Parathyroid adenoma (tissue), 2 donors: ENCODE results near the gene FOLR1.
A peak's percentile ranks its signal among the peaks of the same experiment; 100 is the strongest.

Source experiments
- H2AFZ ChIP-seq: fragments of 300-600 bp; sonication (generic); one replicate; pipeline ENCODE4 v1.7.0; 2017; ENCODE audit warnings: antibody characterized with exemption, mild to moderate bottlenecking
- H3K27ac ChIP-seq: fragments of 300-600 bp; sonication (generic); one replicate; pipeline ENCODE4 v1.7.0; 2017
- H3K27me3 ChIP-seq: fragments of 300-600 bp; sonication (generic); one replicate; pipeline ENCODE4 v1.7.0; 2017; ENCODE audit warnings: low read length; ENCODE audit not compliant: control insufficient read depth, insufficient read depth
- H3K36me3 ChIP-seq: fragments of 300-600 bp; sonication (generic); one replicate; pipeline ENCODE4 v1.7.0; 2017; ENCODE audit warnings: low read length; ENCODE audit not compliant: control insufficient read depth, insufficient read depth
- H3K4me1 ChIP-seq: fragments of 300-600 bp; sonication (generic); one replicate; pipeline ENCODE4 v1.7.0; 2017; ENCODE audit warnings: control low read depth
- H3K4me2 ChIP-seq: fragments of 300-600 bp; sonication (generic); one replicate; pipeline ENCODE4 v1.7.0; 2017; ENCODE audit warnings: low read length
- H3K4me3 ChIP-seq: fragments of 300-600 bp; sonication (generic); one replicate; pipeline ENCODE4 v1.7.0; 2017; ENCODE audit warnings: low read depth, low read length
- H3K79me2 ChIP-seq: fragments of 300-600 bp; sonication (generic); one replicate; pipeline ENCODE4 v1.7.0; 2017; ENCODE audit warnings: control low read depth
- H3K9ac ChIP-seq: fragments of 300-600 bp; sonication (generic); one replicate; pipeline ENCODE4 v1.7.0; 2017; ENCODE audit warnings: mild to moderate bottlenecking
- H3K9me3 ChIP-seq: fragments of 300-600 bp; sonication (generic); one replicate; pipeline ENCODE4 v1.7.0; 2017; ENCODE audit warnings: low read length; ENCODE audit not compliant: control insufficient read depth
- TF ChIP-seq, protein P1 (sequence below): fragments of 300-600 bp; sonication (generic); IDR thresholded peaks from one replicate; pipeline ENCODE4 v1.7.0; 2017; ENCODE audit warnings: antibody characterized with exemption, mild to moderate bottlenecking
- donor health status: primary hyperparathyroidism.

Gene FOLR1

DNA sequence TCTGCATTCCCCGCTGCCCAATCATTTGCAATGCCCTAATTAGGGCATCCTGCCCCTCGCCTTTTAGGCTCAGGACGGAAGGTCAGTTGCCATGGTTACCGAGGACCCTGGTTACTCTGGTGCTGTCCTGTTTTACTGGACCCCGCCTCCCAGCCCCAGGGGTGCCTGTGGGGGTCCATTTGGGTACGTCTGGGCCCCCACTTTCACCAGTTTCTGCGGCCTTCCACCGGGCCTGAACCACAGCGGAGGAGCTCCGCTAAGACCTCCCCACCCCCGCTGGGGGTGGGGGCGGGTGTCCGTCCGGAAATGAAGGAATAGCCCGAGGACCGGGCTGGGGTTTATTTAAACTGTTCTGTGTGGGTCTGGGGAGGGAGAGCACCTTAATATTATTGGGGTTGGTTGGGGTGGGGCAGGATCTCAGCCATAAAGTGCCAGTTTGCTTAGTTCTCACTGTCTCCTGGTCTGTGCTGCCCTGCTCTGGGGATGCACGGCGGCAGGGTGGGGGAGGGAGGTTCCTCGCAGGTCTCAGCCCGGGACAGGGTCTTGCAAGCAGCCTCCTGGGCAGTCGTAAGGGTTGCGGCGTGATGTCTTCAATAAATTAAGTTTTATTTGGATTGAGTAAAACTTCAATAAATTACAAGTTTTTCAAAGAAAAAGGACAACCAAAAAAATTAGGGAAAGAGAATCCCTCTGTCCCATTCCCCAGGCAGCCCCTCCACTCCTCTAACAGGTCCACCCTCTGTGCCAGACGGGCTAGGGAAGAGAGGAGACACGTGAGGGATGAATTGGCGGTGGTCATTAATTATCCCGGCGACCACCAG lies 46.8 kb downstream of the FOLR1 start:
- Histone ChIP-seq H3K79me2 (no peaks in the 10 kb centered on the region), H3K4me3 (no peak overlapping the region), H3K27me3 (no peaks in the 10 kb centered on the region), H3K4me1 (peaks cover 3% of the 10 kb centered on the region), H3K9me3 (no peaks in the 10 kb centered on the region), H2AFZ (no peak overlapping the region), H3K9ac (no peak overlapping the region), H3K27ac (no peak overlapping the region), H3K4me2 (no peak overlapping the region), H3K36me3 (no peaks in the 10 kb centered on the region)
- TF ChIP-seq, protein P1, sequence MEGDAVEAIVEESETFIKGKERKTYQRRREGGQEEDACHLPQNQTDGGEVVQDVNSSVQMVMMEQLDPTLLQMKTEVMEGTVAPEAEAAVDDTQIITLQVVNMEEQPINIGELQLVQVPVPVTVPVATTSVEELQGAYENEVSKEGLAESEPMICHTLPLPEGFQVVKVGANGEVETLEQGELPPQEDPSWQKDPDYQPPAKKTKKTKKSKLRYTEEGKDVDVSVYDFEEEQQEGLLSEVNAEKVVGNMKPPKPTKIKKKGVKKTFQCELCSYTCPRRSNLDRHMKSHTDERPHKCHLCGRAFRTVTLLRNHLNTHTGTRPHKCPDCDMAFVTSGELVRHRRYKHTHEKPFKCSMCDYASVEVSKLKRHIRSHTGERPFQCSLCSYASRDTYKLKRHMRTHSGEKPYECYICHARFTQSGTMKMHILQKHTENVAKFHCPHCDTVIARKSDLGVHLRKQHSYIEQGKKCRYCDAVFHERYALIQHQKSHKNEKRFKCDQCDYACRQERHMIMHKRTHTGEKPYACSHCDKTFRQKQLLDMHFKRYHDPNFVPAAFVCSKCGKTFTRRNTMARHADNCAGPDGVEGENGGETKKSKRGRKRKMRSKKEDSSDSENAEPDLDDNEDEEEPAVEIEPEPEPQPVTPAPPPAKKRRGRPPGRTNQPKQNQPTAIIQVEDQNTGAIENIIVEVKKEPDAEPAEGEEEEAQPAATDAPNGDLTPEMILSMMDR, result peak; percentile 2

GRCh38 chr11:72239313-72239848 lies 47.4 kb downstream of the FOLR1 start:
- H3K9ac ChIP-seq, result no peak overlapping the region
- TF ChIP-seq, protein P1, result no peak
- H3K9me3 ChIP-seq, result no peaks in the 10 kb centered on the region
- H3K27ac ChIP-seq, result no peak overlapping the region
- no peaks in the 10 kb centered on the region for H3K36me3 ChIP-seq
- no peak overlapping the region for H2AFZ ChIP-seq
- no peaks in the 10 kb centered on the region for H3K79me2 ChIP-seq
- H3K4me3 ChIP-seq, result no peak overlapping the region
- peaks cover 3% of the 10 kb centered on the region for H3K4me1 ChIP-seq
- peak overlapping the region; percentile 38 for H3K4me2 ChIP-seq
- H3K27me3 ChIP-seq, result no peaks in the 10 kb centered on the region

GRCh38 chr11:72239849-72240460 lies 48.0 kb downstream of the FOLR1 start:
- H3K4me1 ChIP-seq, result peaks cover 3% of the 10 kb centered on the region
- no peaks in the 10 kb centered on the region for H3K79me2 ChIP-seq
- no peak overlapping the region for H3K4me3 ChIP-seq
- H3K27me3 ChIP-seq, result no peaks in the 10 kb centered on the region
- peak overlapping the region; percentile 38 for H3K4me2 ChIP-seq
- H3K27ac ChIP-seq, result no peak overlapping the region
- no peaks in the 10 kb centered on the region for H3K9me3 ChIP-seq
- TF ChIP-seq, protein P1, result no peak
- no peaks in the 10 kb centered on the region for H3K36me3 ChIP-seq
- peak overlapping the region; percentile 17 for H2AFZ ChIP-seq
- no peak overlapping the region for H3K9ac ChIP-seq

DNA sequence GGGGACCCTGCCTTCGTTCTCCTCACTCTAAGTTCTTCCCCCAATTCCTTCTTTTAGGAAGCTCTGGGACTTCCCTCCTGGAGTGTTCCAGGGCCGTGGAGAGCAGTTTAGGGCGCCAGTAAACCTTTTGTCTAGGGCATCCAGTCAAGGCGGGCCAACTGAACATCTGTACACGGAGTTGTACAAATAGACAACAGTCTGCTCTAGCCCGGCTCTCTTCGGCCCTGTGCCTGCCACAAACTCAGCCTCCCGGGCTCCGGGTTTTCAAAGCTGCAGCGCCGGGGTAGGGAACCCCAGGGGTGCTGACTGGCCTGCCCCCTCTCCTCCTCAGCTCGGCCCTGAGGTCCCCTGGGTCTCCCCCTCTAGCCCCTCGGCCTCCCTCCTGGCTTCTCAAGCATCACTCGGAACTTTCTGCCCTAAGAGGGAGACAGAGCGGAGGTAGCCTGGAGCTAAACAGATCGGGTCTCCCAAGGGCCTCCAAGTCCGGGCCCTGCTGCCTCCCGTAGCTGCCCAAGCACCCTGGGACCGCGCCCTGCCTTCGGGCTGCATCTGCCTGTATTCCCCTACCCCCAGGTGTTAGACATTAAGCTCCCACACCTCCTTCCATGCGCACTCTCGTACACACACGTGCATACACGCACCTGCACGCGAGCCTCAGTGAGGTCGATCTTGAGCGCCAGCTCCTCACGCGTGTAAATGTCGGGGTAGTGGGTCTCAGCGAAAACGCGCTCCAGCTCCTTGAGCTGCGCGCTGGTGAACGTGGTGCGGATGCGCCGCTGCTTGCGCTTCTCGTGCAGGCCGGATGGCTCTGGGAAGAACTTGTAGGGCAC lies 48.7 kb downstream of the FOLR1 start:
- Histone ChIP-seq H3K4me3 (no peak overlapping the region), H2AFZ (peak overlapping the region; percentile 17), H3K9me3 (no peaks in the 10 kb centered on the region), H3K4me2 (no peak overlapping the region), H3K27me3 (no peaks in the 10 kb centered on the region), H3K4me1 (peaks cover 3% of the 10 kb centered on the region), H3K79me2 (no peaks in the 10 kb centered on the region), H3K27ac (no peak overlapping the region), H3K36me3 (no peaks in the 10 kb centered on the region), H3K9ac (no peak overlapping the region)
- TF ChIP-seq, protein P1, result no peak
